ENCODE results near the gene TET2. TPM values are rescaled to one million over a fixed set of nuclear protein-coding genes. Genes with fewer than 3 reads are reported as not detected.

The TET2 gene
- total RNA-seq, 1 donor from 2014 or later, result 5.0 TPM

- H3K4me3 ChIP-seq (ENCODE audit: low read depth, low read length), result peak overlapping the region; percentile 77
- DNase-seq (ENCODE audit: low read depth), result no peak
- no peak for TF ChIP-seq CTCF (conservative IDR thresholded peaks at IDR 0.05; ENCODE audit: low read depth, low read length)
These were observed 1.7 kb downstream of the TET2 start for GRCh38 chr4:105148356-105148755.

DNA sequence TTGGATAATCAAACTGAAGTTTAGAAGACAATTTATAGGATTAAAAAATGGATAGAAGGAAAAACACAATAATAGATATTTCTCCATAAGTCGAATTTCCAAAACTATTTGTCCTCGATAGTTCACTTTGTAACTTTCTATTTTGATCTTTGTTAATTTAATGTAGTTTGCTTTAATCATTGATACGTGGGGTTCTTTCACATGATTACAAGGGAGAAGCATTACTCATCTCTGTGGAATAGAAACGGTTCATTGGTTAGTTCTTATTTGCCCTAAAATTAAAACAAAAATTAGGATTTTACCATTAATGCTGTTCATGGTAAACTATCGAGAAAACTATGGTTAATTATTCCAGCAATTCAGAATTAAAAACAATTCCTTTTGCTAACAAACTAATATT, 2.1 kb downstream of the TET2 start:
- no peak for TF ChIP-seq CTCF (conservative IDR thresholded peaks at IDR 0.05; ENCODE audit: low read depth, low read length)
- no peak for DNase-seq (ENCODE audit: low read depth)
- H3K4me3 ChIP-seq (ENCODE audit: low read depth, low read length), result peak overlapping the region; percentile 77

DNA sequence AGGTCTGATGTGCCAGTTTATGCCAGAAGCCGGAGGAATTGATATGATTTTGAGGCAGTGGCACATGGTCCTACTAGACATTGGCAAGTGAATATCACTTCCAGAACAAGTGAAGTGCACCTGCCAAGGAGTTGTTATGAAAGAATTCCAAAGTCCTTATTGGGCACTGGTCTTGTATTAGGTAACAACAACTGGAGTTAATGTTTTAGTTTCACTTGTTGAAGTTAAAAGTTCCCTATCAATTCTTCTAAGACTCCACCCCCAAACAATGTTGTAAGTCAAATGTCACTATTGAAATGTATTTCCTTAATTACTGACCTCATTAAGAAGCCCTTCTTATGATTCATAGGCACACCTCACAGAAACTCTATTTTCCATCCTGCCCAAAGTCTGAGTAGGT, 3.1 kb downstream of the TET2 start:
- H3K4me3 ChIP-seq (ENCODE audit: low read depth, low read length), result no peak overlapping the region
- no peak for DNase-seq (ENCODE audit: low read depth)
- TF ChIP-seq CTCF (conservative IDR thresholded peaks at IDR 0.05; ENCODE audit: low read depth, low read length), result no peak

GRCh38 chr4:105150503-105150902, 3.8 kb downstream of the TET2 start:
- no peak for DNase-seq (ENCODE audit: low read depth)
- H3K4me3 ChIP-seq (ENCODE audit: low read depth, low read length), result no peak overlapping the region
- no peak for TF ChIP-seq CTCF (conservative IDR thresholded peaks at IDR 0.05; ENCODE audit: low read depth, low read length)

GRCh38 chr4:105153749-105154148, 7.1 kb downstream of the TET2 start:
- H3K4me3 ChIP-seq (ENCODE audit: low read depth, low read length), result no peak overlapping the region
- DNase-seq (ENCODE audit: low read depth), result no peak
- TF ChIP-seq CTCF (conservative IDR thresholded peaks at IDR 0.05; ENCODE audit: low read depth, low read length), result no peak

- no peak for TF ChIP-seq CTCF (conservative IDR thresholded peaks at IDR 0.05; ENCODE audit: low read depth, low read length)
- no peak for DNase-seq (ENCODE audit: low read depth)
- H3K4me3 ChIP-seq (ENCODE audit: low read depth, low read length), result no peak overlapping the region
These were observed 7.9 kb downstream of the TET2 start for GRCh38 chr4:105154576-105154975.

GRCh38 chr4:105155426-105155825, 8.8 kb downstream of the TET2 start:
- H3K4me3 ChIP-seq (ENCODE audit: low read depth, low read length), result no peak overlapping the region
- TF ChIP-seq CTCF (conservative IDR thresholded peaks at IDR 0.05; ENCODE audit: low read depth, low read length), result no peak
- DNase-seq (ENCODE audit: low read depth), result no peak
